GM18505 (cell line): ENCODE measurements around the gene TTC36.
"Not testable (repeated sequence)": the region's sequence is repeated elsewhere in the genome, so short reads cannot be mapped to it uniquely, and the experiment has no call there.

Experiments
- ATAC-seq: cut with Tn5 transposase; IDR thresholded peaks from one replicate; pipeline ENCODE4 v1.9.1; 2021; ENCODE audit not compliant: unreplicated experiment
- POLR2A ChIP-seq: IDR thresholded peaks from 4 replicates; pipeline ENCODE4 v1.6.1; 2011; ENCODE audit warnings: borderline replicate concordance; ENCODE audit not compliant: insufficient read depth, insufficient read length; ENCODE audit errors: extremely low read depth

The TTC36 gene

GRCh38 chr11:118572981-118573550 is 45.8 kb downstream of the TTC36 start:
- peak; percentile 9 for ATAC-seq
- no peak for TF ChIP-seq POLR2A

- ATAC-seq = no peak
- no peak for TF ChIP-seq POLR2A
Measured at GRCh38 chr11:118574636-118575035, 47.4 kb downstream of the TTC36 start.

- not testable (repeated sequence) for ATAC-seq
Measured at GRCh38 chr11:118577995-118578394, 50.7 kb downstream of the TTC36 start.
